Measurements from ENCODE around the gene PMEPA1.
A peak's percentile ranks its signal among the peaks of the same experiment; 100 is the strongest.

The PMEPA1 gene

DNA sequence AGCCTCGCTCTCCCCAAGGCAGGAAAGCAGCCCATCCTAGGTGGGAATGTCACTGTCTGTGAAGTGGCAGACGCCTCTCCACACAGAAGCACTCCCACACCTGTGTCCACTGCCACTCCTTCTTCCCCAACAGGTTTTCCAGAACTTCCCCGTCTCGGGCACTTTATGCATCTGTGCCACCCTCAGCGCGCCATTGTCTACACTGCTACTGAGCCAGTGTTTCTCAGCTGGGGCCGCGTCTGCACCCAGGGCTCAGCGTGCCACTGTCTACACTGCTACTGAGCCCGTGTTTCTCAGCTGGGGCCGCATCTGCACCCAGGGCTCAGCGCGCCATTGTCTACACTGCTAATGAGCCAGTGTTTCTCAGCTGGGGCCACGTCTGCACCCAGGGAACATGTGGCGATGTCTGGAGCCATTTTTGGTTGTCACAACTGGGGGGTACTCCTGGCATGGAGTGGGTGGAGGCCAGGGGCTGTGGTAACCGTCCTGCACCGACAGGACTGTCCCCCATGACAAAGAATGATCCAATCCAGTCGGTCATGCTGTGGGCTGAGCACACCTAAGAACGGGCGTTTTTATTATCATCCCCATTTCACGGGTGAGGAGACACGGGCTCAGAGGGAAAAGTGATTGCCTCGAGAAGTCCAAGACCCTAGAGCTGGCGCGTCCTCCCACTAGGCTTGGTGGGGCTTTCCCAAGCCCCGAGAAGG lies 47.9 kb downstream of the PMEPA1 start:
- Histone ChIP-seq H3K27ac (peak overlapping the region; percentile 63), H3K27me3 (no peaks in the 10 kb centered on the region), H3K36me3 (peaks cover 40% of the 10 kb centered on the region), H3K9ac (no peak overlapping the region), H3K9me3 (no peaks in the 10 kb centered on the region), H3K4me3 (no peak overlapping the region), H3K4me1 (peaks cover 100% of the 10 kb centered on the region), H4K20me1 (peaks cover 100% of the 10 kb centered on the region), H3K4me2 (peak overlapping the region; percentile 80)
- TF ChIP-seq Cebpa-rat (IDR thresholded peaks at IDR 0.05) = no peak

DNA sequence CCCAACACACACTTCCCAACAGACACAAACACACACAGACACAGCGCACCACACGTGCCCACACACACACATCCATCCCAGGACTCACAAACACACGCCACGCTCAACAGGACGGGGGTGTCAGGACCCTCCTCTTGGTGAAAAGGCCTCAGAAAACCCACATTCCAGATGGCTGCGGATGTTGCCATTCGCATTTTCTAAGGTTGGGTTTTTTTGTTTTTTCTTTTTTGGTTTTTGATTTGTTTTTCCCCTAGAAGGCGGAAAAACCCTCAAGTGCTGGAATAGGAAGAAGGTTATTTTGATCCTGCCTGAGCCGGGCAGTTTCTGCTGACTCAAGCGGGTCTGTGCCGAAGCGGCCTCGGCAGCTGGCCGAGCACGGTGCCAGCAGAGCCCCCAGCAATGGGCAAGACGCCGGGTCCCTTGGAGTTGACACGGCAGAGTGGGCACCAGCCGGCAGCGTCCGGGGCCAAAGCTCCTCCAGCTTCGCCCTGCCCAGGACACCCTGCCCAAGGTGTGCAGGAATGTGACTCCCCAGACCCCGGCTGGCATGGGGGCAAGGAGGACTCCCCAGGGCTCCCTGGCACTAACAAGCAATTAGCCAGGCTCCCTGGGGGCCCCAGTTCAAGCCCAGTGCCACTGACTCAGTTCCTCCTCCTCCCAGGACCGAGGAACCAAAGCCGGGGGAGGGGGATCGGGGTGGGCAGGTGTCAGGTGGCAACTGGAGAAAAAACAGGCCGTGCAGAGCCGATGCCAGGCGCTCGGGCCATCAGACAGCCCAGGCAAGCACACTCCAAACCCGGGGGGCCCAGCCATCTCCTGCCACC lies 48.7 kb downstream of the PMEPA1 start:
- Histone ChIP-seq H3K9me3 (no peaks in the 10 kb centered on the region), H3K9ac (no peak overlapping the region), H3K4me1 (peaks cover 100% of the 10 kb centered on the region), H3K27ac (no peak overlapping the region), H3K4me2 (peak overlapping the region; percentile 80), H4K20me1 (peaks cover 99% of the 10 kb centered on the region), H3K27me3 (no peaks in the 10 kb centered on the region), H3K4me3 (no peak overlapping the region), H3K36me3 (peaks cover 48% of the 10 kb centered on the region)
- no peak for TF ChIP-seq Cebpa-rat (IDR thresholded peaks at IDR 0.05)

DNA sequence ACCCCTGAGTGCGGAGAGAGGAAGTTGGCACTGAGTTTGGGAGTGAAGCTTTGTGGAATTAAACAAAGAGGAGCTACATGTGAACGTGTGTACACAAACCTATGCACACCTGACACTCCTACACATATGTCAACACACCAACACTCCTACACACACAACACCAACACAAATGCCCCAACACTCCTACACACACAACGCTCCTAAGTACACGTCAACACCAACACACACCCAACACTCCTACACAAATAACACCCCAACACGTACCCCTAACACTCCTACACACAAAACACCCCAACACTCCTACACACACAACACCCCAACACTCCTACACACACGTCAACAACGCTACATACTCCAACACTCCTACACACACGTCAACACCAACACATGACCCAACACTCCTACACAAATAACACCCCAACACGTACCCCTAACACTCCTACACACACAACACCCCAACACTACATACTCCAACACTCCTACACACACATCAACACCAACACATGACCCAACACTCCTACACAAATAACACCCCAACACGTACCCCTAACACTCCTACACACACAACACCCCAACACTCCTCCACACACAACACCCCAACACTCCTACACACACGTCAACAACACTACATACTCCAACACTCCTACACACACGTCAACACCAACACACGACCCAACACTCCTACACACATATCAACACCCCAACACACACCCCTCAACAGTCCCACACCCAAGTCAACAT lies 49.5 kb downstream of the PMEPA1 start:
- Histone ChIP-seq H3K9ac (no peak overlapping the region), H3K9me3 (no peaks in the 10 kb centered on the region), H3K36me3 (peaks cover 56% of the 10 kb centered on the region), H3K4me2 (peak overlapping the region; percentile 80), H3K27me3 (no peaks in the 10 kb centered on the region), H3K4me1 (peaks cover 99% of the 10 kb centered on the region), H3K4me3 (no peak overlapping the region), H4K20me1 (peaks cover 99% of the 10 kb centered on the region), H3K27ac (peak overlapping the region; percentile 18; the same call in 1 of the 2 replicates)
- TF ChIP-seq Cebpa-rat (IDR thresholded peaks at IDR 0.05) = no peak

DNA sequence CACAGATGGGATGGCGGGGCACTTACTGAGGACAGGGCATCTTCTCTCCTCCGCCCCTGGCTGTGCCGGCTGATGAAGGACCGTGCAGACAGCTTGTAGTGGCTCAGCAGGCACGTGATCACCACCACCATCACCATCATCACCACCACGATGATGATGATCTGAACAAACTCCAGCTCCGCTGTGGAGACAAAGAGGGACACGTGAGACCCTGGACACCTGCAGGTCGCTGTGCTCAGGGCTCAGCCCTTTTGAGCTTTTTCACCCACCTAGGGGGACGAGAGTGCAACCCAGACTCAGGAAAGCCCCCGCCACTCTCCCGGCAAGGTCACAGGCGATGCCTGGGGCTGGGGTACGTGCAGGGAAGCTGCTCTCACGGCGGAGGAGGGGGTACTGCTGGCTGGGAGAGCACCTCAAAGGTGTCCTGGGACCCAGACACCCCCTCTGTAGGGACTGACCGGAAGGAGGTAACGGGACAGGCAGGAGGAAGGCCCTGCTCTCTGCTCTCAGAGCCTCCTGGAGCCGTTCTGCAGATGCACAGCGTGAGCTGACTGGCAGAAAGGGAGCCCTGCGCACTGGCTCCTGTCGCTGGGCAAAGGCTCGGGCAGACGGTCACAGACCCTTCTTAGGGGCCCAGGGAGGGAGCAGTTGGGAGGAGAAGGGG lies 50.2 kb downstream of the PMEPA1 start:
- no peaks in the 10 kb centered on the region for H3K9me3 ChIP-seq

DNA sequence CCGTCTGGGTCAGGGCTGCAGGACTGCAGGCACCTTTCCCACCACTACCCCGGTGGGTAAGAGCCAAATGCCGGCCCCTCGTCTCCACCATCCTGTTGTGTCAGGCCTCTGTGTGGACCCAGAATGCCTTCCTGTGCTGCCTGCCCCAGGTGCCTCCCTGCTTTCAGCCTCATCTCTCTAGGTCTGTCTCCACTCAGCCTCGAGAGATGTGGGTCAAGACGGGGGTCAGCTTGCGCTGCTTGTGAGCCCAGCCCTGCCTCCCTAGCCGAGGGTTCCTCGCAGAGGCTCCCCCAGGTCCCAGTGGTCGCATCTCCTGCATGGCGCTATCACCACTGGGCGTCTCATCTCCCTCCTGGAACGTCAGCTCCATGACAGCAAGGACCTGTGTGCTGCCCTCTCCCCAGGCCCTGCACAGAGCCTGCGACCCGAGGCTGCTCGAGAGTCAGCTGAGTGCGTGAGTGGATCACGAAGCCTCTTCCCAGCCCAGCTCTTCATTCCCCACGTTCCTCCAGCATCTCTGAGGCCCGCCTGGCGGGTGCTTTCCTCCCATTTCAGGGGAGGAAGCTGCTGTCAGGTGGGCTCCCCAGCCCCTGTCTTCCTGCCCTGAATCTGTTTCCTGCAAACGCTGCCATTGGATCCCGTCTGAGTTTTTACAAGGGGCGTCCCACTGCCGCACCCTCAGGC lies 50.8 kb downstream of the PMEPA1 start:
- Histone ChIP-seq H3K36me3 (peaks cover 50% of the 10 kb centered on the region), H3K4me2 (peak overlapping the region; percentile 80), H3K4me1 (peaks cover 96% of the 10 kb centered on the region), H3K9ac (no peak overlapping the region), H3K27ac (peak overlapping the region; percentile 49), H3K27me3 (no peaks in the 10 kb centered on the region), H3K9me3 (no peaks in the 10 kb centered on the region), H4K20me1 (peaks cover 99% of the 10 kb centered on the region), H3K4me3 (no peak overlapping the region)
- no peak for TF ChIP-seq Cebpa-rat (IDR thresholded peaks at IDR 0.05)

More for the DNA sequence above, 50.2 kb downstream of the PMEPA1 start:
- peaks cover 55% of the 10 kb centered on the region for H3K36me3 ChIP-seq
- peak overlapping the region; percentile 80 for H3K4me2 ChIP-seq
- no peaks in the 10 kb centered on the region for H3K27me3 ChIP-seq
- peaks cover 99% of the 10 kb centered on the region for H3K4me1 ChIP-seq
- no peak overlapping the region for H3K4me3 ChIP-seq
- peaks cover 99% of the 10 kb centered on the region for H4K20me1 ChIP-seq
- TF ChIP-seq Cebpa-rat (IDR thresholded peaks at IDR 0.05) = no peak
- H3K9ac ChIP-seq = no peak overlapping the region
- peak overlapping the region; percentile 18; the same call in 1 of the 2 replicates for H3K27ac ChIP-seq

DNA sequence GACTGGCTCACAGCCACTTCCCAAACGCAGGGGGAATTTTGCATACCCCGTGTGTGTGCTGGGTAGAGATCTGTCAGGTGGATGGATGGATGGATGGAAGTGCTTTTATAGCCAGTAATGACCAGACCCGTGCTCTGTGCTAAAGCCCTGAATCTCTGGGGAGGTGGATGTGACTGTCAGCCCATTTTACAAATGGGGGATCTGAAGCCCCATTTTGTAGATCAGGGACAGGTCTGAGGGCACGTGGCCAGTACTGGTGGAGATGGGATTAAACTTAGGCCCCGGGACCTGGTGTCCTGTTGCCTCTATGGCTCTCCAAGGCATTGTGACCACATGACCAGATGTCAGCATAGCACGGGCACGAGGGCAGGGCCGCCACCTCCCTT lies 51.4 kb downstream of the PMEPA1 start:
- Histone ChIP-seq H4K20me1 (peaks cover 99% of the 10 kb centered on the region), H3K4me2 (peak overlapping the region; percentile 80), H3K4me3 (no peak overlapping the region), H3K9ac (0 out of 2 replicates have a peak overlapping the region, but pooled peaks have one; percentile 50), H3K9me3 (no peaks in the 10 kb centered on the region), H3K4me1 (peaks cover 91% of the 10 kb centered on the region), H3K36me3 (peaks cover 54% of the 10 kb centered on the region), H3K27ac (peak overlapping the region; percentile 49), H3K27me3 (no peaks in the 10 kb centered on the region)
- no peak for TF ChIP-seq Cebpa-rat (IDR thresholded peaks at IDR 0.05)

DNA sequence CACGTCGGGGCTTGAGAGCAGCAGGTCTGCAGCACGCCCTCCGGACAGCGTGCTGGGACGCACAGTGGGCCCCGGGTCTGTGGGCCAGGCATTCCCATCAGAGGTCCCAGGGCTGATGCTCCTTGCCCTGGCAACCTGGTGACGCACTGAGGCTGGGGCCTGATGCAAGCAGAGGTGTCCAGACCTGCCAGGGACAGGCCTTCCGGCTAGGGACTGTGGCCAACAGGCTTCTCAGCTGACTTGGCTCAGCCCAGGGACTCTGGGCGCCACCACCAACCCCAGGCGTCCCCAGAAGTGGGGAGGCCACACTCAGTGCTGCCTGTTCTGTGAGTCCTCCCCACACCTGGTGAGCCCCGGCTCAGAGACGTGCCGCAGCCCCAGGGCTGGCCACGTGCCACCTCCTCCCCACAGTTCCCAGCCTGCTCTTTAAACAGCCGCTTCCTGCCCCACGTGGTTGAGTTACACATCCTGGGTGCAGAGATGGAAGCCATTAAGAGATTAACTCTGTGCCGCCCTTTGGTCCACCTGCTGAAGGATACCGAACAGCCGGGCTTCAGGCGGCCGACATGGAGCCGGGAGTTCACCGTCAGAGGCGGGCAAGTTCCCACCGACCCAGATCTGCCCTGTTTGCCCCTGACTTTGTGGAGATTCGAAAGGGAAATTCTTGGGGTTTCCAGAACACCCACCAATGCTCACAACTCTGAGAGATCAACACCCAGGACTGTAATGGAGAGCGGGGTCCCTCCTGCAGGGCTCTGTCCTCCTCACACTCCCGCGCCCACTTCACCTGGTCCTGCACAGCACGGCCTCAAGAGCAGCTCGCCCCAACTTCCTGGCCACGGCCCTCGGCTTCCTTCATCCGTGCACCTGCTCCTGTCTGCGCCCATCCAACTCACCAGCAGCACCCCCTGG lies 52.0 kb downstream of the PMEPA1 start:
- Histone ChIP-seq H3K27me3 (no peaks in the 10 kb centered on the region), H3K9me3 (no peaks in the 10 kb centered on the region), H3K4me3 (no peak overlapping the region), H4K20me1 (peaks cover 95% of the 10 kb centered on the region), H3K4me2 (peak overlapping the region; percentile 80), H3K27ac (peak overlapping the region; percentile 49), H3K9ac (peak overlapping the region; percentile 50; the same call in 1 of the 2 replicates), H3K4me1 (peaks cover 84% of the 10 kb centered on the region), H3K36me3 (peaks cover 60% of the 10 kb centered on the region)
- TF ChIP-seq Cebpa-rat (IDR thresholded peaks at IDR 0.05) = no peak

Measured in BLaER1 (cell line).